HL-60 (cell line): ENCODE measurements around the gene BUB3.

Source experiments
- DNase-seq, 2 experiments: peaks; one replicate each; pipeline ENCODE4 v3.0.0-alpha.2; 2010 to 2020; ENCODE audit warnings: low read depth in 1 of 2, low spot score in 1 of 2
- H3K27ac ChIP-seq: fragments of 250-450 bp; sonication (Bioruptor Pico); replicated peaks from 2 replicates; pipeline ENCODE4 v1.5.1; 2020; ENCODE audit warnings: mild to moderate bottlenecking, moderate library complexity
- H3K27me3 ChIP-seq: fragments of 250-450 bp; sonication (Bioruptor Pico); 2 replicates; pipeline ENCODE4 v1.5.1; 2021; ENCODE audit warnings: mild to moderate bottlenecking, moderate library complexity; ENCODE audit not compliant: insufficient read depth, poor library complexity, severe bottlenecking
- H3K4me3 ChIP-seq: replicated peaks from 2 replicates; pipeline ENCODE4 v1.5.1; 2011; ENCODE audit warnings: mild to moderate bottlenecking, control low read depth, low read length; ENCODE audit not compliant: insufficient read depth
- GABPA ChIP-seq: IDR thresholded peaks from 2 replicates; pipeline ENCODE4 v1.6.1; 2012; ENCODE audit warnings: low read depth
- POLR2AphosphoS5 ChIP-seq: IDR thresholded peaks from 2 replicates; pipeline ENCODE4 v1.6.1; 2012; ENCODE audit warnings: low read depth
- SPI1 ChIP-seq: IDR thresholded peaks from 2 replicates; pipeline ENCODE4 v1.6.1; 2012; ENCODE audit warnings: low read depth, mild to moderate bottlenecking, borderline replicate concordance
- TF ChIP-seq, protein P1 (sequence below): IDR thresholded peaks from one replicate; pipeline ENCODE4 v1.5.1; 2011; ENCODE audit warnings: low read length, control low read depth, inconsistent platforms; ENCODE audit not compliant: insufficient read depth
- TF ChIP-seq, protein P2 (sequence below): IDR thresholded peaks from 2 replicates; pipeline ENCODE4 v1.6.1; 2012; ENCODE audit warnings: low read depth; ENCODE audit not compliant: insufficient replicate concordance

The BUB3 gene

DNA sequence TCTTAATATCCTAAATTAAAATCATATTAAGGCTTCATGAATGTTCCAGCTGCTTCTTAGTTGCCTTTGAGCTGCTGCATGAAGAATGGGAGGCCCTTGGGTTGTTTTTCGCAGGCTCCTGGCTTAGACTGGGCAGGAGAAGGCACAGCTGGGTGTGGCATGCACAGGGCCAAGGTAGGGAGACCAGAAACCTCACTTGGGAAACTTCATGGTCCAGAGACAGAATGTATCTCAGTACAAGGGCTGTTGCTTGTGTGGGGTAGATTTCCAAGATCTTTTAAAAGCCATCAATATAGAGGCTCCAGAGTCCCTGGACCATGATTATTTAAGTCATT, 49.9 kb downstream of the BUB3 start:
- Histone ChIP-seq H3K4me3 (no peak overlapping the region), H3K27me3 (no peaks in the 10 kb centered on the region), H3K27ac (no peak overlapping the region)
- DNase-seq, result no peak
- TF ChIP-seq POLR2AphosphoS5 (no peak), GABPA (no peak), SPI1 (no peak)
- TF ChIP-seq, protein P1, sequence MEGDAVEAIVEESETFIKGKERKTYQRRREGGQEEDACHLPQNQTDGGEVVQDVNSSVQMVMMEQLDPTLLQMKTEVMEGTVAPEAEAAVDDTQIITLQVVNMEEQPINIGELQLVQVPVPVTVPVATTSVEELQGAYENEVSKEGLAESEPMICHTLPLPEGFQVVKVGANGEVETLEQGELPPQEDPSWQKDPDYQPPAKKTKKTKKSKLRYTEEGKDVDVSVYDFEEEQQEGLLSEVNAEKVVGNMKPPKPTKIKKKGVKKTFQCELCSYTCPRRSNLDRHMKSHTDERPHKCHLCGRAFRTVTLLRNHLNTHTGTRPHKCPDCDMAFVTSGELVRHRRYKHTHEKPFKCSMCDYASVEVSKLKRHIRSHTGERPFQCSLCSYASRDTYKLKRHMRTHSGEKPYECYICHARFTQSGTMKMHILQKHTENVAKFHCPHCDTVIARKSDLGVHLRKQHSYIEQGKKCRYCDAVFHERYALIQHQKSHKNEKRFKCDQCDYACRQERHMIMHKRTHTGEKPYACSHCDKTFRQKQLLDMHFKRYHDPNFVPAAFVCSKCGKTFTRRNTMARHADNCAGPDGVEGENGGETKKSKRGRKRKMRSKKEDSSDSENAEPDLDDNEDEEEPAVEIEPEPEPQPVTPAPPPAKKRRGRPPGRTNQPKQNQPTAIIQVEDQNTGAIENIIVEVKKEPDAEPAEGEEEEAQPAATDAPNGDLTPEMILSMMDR, result no peak
- TF ChIP-seq, protein P2, sequence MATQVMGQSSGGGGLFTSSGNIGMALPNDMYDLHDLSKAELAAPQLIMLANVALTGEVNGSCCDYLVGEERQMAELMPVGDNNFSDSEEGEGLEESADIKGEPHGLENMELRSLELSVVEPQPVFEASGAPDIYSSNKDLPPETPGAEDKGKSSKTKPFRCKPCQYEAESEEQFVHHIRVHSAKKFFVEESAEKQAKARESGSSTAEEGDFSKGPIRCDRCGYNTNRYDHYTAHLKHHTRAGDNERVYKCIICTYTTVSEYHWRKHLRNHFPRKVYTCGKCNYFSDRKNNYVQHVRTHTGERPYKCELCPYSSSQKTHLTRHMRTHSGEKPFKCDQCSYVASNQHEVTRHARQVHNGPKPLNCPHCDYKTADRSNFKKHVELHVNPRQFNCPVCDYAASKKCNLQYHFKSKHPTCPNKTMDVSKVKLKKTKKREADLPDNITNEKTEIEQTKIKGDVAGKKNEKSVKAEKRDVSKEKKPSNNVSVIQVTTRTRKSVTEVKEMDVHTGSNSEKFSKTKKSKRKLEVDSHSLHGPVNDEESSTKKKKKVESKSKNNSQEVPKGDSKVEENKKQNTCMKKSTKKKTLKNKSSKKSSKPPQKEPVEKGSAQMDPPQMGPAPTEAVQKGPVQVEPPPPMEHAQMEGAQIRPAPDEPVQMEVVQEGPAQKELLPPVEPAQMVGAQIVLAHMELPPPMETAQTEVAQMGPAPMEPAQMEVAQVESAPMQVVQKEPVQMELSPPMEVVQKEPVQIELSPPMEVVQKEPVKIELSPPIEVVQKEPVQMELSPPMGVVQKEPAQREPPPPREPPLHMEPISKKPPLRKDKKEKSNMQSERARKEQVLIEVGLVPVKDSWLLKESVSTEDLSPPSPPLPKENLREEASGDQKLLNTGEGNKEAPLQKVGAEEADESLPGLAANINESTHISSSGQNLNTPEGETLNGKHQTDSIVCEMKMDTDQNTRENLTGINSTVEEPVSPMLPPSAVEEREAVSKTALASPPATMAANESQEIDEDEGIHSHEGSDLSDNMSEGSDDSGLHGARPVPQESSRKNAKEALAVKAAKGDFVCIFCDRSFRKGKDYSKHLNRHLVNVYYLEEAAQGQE, result no peak

DNA sequence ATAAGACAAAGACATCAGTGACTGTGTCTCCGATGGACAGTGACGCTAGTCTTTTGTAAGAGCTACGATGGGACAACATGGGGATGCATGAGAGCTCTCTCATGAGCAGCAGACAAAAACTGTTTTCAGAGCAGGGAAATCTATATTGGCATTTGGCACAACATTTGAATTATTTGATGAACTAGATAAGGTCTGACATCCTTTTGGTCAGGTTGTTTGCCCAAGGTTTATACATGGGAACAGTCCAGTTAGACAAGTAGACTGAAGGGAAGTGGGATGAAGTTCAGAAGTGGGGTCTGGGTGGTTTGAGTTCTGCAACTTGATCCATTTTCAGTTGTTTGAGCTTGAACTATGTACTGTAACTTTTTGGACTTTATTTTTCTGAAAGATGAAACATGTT, 50.8 kb downstream of the BUB3 start:
- Histone ChIP-seq H3K4me3 (no peak overlapping the region), H3K27me3 (no peaks in the 10 kb centered on the region), H3K27ac (no peak overlapping the region)
- TF ChIP-seq, protein P1, result no peak
- TF ChIP-seq GABPA (no peak), POLR2AphosphoS5 (no peak), SPI1 (no peak)
- TF ChIP-seq, protein P2, result no peak
- no peak for DNase-seq

DNA sequence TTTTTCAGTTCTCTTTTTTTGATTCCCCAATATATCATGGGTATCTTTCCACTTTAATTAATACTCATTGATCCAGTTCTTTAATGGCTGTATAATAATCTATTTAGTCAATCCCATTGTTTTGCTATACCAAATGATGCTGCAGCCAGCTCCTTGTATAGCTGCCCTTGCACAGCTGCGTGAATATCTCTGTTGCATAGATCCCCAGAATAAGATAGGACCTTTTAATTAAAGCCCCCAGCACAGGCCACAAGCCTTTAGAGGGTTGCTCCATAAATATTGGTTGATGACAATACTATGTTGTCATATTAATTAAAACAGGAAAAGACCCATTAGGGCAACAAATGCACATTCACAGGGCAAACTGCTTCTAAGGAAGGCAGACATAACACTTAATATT, 57.9 kb downstream of the BUB3 start:
- H3K27ac ChIP-seq, result no peak overlapping the region
- no peak for DNase-seq
- H3K27me3 ChIP-seq, result no peaks in the 10 kb centered on the region
- TF ChIP-seq POLR2AphosphoS5 (no peak), GABPA (no peak), SPI1 (no peak)
- TF ChIP-seq, protein P2, result no peak
- TF ChIP-seq, protein P1, result no peak
- H3K4me3 ChIP-seq, result no peak overlapping the region
